BE2C (cell line): Measurements from ENCODE around the gene DYSF.
A peak's percentile ranks its signal among the peaks of the same experiment; 100 is the strongest.

Experiments used
- DNase-seq: peaks from one replicate; pipeline ENCODE4 v3.0.0-alpha.2; 2020
- H3K27me3 ChIP-seq: fragments of 250-450 bp; sonication (Bioruptor Pico); 2 replicates; pipeline ENCODE4 v1.5.1; 2020; ENCODE audit warnings: mild to moderate bottlenecking
- H3K36me3 ChIP-seq: fragments of 250-450 bp; sonication (Bioruptor Pico); 2 replicates; pipeline ENCODE4 v1.5.1; 2020; ENCODE audit warnings: mild to moderate bottlenecking
- H3K4me1 ChIP-seq: fragments of 250-450 bp; sonication (Bioruptor Pico); 2 replicates; pipeline ENCODE4 v1.5.1; 2020
- H3K4me3 ChIP-seq: 2 replicates; pipeline ENCODE4 v1.5.1; 2011; ENCODE audit warnings: low read depth, low read length
- H3K9me3 ChIP-seq: fragments of 250-450 bp; sonication (Bioruptor Pico); 2 replicates; pipeline ENCODE4 v1.5.1; 2020
- CTCF ChIP-seq: IDR thresholded peaks from 2 replicates; pipeline ENCODE4 v1.5.1; 2012; ENCODE audit warnings: mild to moderate bottlenecking, low read depth, low read length

The DYSF gene

GRCh38 chr2:71505770-71506140 is 52.4 kb downstream of the DYSF start:
- H3K36me3 ChIP-seq = no peaks in the 10 kb centered on the region
- no peaks in the 10 kb centered on the region for H3K9me3 ChIP-seq
- no peak overlapping the region for H3K4me3 ChIP-seq
- no peak for TF ChIP-seq CTCF
- DNase-seq = no peak
- H3K4me1 ChIP-seq = no peaks in the 10 kb centered on the region
- no peaks in the 10 kb centered on the region for H3K27me3 ChIP-seq

- Histone ChIP-seq H3K4me1 (no peaks in the 10 kb centered on the region), H3K4me3 (no peak overlapping the region), H3K9me3 (no peaks in the 10 kb centered on the region), H3K27me3 (no peaks in the 10 kb centered on the region), H3K36me3 (no peaks in the 10 kb centered on the region)
- TF ChIP-seq CTCF = no peak
- no peak for DNase-seq
These were observed 53.1 kb downstream of the DYSF start for GRCh38 chr2:71506222-71507153.

- H3K36me3 ChIP-seq = no peaks in the 10 kb centered on the region
- H3K4me1 ChIP-seq = no peaks in the 10 kb centered on the region
These were observed 54.1 kb downstream of the DYSF start for GRCh38 chr2:71507476-71507875.

GRCh38 chr2:71510196-71510807 is 56.9 kb downstream of the DYSF start:
- no peaks in the 10 kb centered on the region for H3K4me1 ChIP-seq
- no peaks in the 10 kb centered on the region for H3K9me3 ChIP-seq
- H3K27me3 ChIP-seq = no peaks in the 10 kb centered on the region
- TF ChIP-seq CTCF = peak; percentile 83
- H3K4me3 ChIP-seq = no peak overlapping the region
- H3K36me3 ChIP-seq = no peaks in the 10 kb centered on the region
- DNase-seq = peak; percentile 64

More at GRCh38 chr2:71507476-71507875, 54.1 kb downstream of the DYSF start:
- no peak for DNase-seq
- no peak overlapping the region for H3K4me3 ChIP-seq
- H3K9me3 ChIP-seq = no peaks in the 10 kb centered on the region
- TF ChIP-seq CTCF = no peak
- H3K27me3 ChIP-seq = no peaks in the 10 kb centered on the region

- Histone ChIP-seq H3K36me3 (no peaks in the 10 kb centered on the region), H3K4me3 (no peak overlapping the region), H3K27me3 (no peaks in the 10 kb centered on the region), H3K9me3 (no peaks in the 10 kb centered on the region), H3K4me1 (no peaks in the 10 kb centered on the region)
- DNase-seq = no peak
- TF ChIP-seq CTCF = no peak
These were observed 57.6 kb downstream of the DYSF start for GRCh38 chr2:71510938-71511337.

- no peaks in the 10 kb centered on the region for H3K9me3 ChIP-seq
- no peak overlapping the region for H3K4me3 ChIP-seq
- no peak for TF ChIP-seq CTCF
- H3K4me1 ChIP-seq = no peaks in the 10 kb centered on the region
- DNase-seq = no peak
- H3K36me3 ChIP-seq = no peaks in the 10 kb centered on the region
- no peaks in the 10 kb centered on the region for H3K27me3 ChIP-seq
These were observed 58.4 kb downstream of the DYSF start for GRCh38 chr2:71511776-71512175.
